HG02759 (cell line): Measurements from ENCODE around the gene PPDPF.

Experiments
- ATAC-seq: cut with Tn5 transposase; IDR thresholded peaks from one replicate; pipeline ENCODE4 v1.9.1; 2021; ENCODE audit warnings: mild to moderate bottlenecking, moderate library complexity; ENCODE audit not compliant: unreplicated experiment

Gene PPDPF

DNA sequence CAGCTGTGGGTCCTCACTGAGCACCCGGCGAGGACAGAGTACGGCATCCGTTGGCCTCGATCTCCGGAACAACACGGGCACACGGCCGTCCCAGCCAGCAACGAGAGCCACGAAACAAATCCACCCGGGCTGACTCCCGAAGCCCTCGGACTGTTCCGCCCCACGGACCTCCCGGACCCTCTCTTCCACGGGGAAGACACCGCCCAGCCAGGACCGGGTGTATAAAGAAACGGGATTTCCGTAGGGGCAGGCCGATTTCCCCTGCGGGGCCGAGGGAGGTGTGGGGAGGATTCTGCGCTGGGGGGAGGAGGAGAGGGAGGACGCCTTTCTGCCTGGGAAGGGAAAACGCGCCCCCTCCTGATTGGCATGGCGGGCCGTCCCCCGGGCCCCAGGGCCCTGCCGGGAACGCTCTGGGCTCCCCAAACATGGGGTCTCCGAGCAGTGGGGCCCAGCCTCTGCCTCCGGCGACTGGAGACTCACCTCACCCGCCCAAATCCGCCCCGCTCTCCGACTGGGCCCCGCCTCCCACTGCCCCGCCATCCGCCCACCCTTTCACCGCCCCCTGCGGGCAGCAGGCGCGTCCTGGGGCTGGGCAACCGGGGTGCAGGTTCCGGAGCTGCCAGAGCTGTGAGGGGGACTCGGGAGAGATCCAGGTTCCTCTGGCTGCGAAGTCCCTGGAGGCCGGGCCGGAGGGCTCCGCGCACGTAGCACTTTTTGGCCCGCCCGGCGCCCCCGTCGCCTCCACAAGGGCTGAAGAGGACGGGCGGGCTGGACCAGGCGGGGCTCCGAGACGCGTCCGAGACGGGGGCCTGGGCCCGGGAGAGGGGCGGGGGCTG, 679 bp upstream of the PPDPF start:
- peak; percentile 44 for ATAC-seq

DNA sequence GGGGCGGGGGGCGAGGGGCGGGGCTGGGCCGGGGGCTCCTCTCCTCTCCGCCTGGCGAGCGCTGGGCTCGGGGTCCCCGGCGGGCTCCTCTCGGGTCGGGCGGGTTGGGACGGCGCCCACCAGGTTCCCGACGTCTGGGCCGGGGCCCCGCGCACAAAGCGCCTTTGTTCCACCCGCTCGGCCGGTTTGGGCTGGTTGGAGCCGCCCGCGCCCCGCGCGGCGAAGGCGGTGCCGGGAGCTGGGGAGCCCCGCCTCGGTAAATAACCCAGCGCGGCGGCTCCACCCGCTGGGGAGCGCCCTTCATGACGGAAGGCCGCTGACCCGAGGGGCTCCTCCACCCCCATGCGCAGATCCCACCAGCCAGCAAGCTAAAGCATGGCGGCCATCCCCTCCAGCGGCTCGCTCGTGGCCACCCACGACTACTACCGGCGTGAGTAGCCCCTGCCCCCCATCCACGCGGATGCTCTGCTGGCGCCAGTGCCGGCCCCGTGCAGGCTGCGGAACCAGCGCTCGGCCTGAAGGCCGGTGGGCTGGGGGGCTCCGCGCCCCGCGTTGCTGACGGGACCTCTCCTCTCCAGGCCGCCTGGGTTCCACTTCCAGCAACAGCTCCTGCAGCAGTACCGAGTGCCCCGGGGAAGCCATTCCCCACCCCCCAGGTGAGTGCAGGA, 503 bp downstream of the PPDPF start:
- peak; percentile 54 for ATAC-seq

DNA sequence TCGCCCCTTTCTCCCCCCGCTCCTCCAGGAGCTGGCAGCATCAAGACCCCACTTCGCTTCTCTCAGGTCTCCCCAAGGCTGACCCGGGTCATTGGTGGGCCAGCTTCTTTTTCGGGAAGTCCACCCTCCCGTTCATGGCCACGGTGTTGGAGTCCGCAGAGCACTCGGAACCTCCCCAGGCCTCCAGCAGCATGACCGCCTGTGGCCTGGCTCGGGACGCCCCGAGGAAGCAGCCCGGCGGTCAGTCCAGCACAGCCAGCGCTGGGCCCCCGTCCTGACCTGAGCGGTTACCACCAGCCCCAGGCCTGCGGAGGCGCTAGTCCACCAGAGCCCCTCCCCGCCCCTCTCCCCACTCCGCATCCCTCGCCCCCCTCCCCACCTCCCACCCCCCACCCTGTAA, 1.0 kb downstream of the PPDPF start:
- ATAC-seq: no peak

DNA sequence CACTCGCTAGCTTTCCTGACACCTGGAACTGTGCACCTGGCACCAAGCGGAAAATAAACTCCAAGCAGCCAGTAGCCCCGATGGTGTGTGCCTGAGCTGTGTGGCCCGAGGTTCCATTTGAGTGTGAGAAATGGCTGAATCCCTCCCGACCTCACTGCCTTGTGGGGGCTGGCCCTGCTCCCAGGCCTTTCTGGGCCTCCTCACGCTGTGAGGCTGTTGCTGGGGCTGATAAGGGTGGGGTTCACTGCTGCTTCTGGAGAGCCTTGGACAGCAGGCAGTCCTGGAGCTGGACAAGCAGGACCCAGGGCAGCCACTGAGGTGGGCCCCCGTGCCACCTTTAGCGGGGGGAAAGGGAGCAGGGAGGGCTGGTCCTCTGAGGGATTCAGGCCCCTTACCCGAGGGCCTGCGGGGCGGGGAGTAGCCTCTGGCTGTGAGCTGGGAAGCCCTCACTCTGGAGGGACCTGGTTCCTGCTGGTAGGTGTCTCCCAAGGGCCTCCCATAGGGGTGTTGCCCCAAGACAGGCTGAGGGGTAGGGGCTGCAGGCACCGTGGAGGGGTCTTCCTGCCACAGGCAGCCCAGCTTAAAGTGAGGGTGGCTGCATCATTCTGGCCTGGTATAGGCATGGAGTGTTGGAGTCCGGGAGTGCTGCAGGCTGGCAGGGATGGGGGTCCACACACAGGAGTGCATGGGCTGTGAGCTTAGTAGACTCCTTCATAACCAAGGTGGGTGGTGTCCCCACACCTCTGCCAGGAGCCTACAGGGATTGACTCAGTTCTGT, 1.7 kb downstream of the PPDPF start:
- ATAC-seq: no peak

DNA sequence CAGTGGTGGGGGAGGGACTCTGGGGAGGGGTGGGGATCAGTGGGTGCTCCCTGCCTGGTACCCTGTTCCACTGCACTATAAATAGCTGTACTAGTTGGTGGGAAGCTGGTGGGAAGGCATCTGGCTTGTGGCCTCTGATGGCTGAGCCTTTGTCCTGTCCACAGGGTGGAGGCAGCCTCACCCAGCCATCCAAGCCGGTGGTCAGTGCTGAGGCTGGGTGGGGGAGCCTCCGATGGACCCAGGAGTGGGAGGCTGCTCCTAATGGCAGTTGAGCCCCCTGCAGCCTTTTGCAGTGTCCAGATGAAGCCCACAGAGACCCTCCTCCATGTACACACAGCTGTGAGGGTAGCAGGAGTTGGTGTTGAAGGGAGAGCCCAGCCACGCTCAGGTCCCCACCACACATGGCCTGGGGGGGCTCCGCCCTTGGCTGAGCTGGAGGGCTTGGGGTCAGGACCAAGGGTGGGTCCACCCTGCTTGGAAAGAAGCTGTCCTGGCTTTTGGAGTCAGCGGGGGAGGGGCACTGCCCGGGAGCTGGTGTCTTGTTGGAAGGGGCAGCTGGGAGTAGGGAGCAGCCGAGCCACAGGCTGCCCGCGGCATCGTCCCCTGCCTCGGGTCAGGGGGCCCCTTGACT, 2.5 kb downstream of the PPDPF start:
- no peak for ATAC-seq

DNA sequence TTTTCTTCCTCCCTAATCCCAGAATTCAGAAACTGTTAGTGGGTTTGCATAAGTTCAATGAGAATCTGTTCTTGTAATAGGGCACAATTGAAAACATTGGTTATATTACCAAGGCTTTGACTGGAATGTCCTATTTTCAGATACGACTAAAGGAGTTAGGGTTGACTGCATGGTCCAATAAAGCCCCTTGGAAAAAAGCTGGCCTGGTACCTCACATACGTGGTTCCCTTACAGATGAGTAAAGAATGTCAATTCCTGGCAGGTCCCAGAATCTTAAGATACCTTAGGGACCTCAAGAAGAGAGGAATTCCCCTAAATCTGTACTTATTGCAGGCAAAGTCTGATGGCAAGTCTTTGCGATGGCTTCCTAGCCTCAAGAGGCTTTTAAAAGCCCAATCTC, 4.6 kb downstream of the PPDPF start:
- ATAC-seq: no peak

DNA sequence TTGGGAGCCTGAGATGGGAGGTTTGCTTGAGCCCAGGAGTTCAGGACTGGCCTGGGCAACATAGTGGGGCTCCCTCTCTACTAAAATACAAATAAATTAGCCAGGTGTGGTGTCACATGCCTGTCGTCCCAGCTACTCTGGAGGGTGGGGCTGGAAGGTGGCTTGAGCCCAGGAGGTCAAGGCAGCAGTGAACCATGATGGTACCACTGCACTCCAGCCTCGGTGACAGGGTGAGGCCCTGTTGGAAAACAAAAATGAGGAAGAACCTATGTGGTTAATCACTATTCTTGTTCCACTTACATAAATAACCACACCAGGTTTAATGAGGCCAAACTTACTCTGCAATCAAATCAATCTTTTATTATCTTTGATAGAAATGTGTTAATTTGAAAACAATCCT, 5.4 kb downstream of the PPDPF start:
- no peak for ATAC-seq

DNA sequence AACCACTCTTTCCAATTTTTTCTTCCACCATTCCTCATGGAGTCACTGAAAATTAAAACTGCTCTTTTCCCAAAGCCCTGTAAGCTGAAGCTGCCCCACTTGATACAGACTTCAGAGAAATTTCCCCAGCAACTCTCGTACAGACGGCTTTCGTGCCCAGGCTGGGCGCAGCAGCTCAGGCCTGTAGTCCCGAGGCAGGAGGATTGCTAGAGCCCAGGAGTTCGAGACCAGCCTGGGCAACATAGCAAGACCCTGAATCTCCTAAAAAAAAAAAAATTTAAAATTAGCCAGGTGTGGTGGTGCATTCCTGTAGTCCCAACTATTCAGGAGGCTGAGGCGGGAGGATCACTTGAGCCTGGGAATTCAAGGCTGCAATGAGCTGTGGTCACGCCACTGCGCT, 6.6 kb downstream of the PPDPF start:
- no peak for ATAC-seq

DNA sequence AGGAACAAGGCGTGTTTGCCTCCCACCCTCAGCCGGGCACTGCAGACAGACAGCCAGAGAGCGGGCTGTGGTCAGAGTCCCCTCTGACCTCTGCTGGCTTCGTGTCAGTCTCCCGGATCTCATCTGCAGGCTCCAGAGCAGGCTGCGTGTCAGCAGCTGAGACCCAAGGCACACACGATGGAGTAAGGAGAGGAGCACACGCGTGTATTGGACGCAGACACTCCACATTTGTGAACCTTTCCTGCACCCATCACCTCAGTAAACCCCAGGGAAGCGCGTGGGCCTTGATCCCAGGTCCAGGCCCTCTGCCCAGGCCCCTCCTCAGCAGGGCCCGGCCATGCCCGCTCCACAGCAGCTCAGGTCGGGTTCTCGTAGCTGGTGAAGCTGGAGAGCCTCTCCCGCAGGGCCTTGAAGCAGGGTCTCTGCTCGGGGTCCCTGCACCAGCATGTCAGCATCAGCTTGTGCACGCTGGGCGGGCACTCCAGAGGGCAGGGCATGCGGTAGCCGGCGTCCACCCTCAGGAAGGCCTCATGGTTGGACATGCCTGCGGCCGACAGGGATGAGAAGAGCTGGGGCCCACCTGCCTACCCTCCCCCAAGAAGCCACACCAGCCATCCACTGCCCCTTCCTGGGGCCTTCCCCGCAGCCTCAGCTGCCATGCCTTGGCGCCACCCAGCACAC, 8.8 kb downstream of the PPDPF start:
- ATAC-seq: no peak

DNA sequence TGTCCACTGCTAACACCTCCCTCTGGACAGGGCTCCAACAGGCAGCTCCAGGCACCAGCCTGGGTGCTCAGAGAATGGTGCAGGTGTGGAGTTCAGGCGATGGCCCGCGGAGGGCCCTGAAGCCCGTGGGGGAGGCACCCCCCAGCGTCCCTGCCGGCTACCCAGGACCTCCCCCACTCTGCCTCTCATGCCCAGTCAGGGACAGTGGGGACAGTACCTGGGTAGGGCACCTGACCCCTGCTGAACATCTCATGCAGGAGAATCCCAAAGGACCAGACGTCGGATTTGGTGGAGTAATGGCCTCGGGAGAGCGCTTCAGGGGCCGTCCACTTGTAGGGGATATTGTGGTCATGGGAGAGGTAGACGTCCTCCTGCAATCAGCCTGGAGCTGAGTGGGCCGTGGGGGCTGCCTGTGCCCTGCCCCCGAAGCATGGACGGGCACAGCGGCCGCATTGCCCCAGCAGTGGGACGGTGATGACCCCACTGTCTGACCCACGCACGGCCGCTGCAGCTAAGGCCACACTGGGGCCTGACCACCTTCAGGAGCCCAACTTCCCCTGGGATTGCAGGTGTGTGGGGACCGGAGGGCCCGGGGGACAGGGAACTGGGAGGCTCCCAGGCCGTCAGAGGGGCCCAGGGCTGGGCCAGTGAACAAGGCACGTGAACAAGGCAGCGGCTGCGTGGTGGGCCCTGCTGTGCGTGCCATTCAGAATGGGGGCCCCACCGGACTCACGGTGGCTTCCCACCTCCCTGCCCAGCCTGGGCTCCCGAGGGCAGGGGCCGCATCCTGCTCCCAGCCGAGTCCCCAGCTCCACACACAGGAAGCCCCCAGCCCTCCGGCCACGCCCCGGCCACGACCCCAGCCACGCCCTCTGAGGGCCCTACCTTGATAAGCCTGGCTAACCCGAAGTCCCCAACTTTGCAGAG, 9.6 kb downstream of the PPDPF start:
- ATAC-seq: no peak

DNA sequence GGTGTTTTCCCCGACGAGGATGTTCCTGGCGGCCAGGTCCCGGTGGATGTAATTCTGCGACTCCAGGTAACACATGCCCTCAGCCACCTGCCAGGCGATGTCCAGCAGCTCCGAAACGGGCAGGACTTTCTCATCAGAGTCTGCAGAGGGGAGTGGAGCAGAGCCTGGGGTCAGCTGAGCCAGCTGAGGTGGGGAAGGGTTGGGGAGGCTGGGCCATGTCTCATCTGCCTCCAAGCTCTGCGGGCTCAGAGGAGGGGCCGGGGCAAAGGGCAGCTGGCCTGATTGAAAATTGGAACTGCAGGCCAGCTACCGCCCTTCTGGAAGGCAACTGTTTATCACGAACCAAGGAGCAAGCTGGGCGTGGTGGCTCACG, 10.2 kb downstream of the PPDPF start:
- no peak for ATAC-seq

DNA sequence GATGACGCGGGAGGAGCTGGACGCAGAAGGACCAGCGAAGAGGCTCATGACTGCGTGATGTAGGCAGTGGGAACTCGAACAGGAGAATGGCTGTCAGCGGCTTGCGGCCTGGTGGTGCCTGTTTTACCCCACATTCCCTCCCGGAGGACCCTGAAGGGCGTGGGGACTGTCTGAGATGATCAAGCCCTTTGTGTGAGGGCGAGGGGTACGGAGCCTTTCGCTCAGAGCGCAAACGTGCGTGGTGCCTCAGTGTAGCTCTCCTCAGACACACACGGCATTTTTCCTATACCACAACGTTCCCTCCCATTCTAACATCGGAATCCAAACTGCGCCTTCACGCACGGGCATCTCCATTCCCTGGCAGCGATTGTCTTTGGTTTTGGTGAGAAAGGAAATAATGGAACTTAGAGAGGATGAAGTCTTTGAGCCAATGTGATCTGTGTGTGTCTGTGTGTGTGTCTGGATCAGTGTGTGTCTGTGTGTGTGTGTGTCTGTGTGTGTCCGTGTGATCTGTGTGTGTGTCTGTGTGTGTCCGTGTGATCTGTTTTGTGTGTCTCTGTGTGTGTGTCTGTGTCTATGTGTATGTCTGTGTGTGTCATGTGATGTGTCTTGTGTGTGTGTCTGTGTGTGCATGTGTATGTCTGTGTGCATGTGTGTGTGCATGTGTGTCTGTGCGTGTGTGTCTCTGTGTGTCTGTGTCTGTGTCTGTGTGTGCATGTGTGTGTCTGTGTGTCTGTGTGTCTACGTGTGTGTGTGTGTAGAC, 11.3 kb downstream of the PPDPF start:
- no peak for ATAC-seq

DNA sequence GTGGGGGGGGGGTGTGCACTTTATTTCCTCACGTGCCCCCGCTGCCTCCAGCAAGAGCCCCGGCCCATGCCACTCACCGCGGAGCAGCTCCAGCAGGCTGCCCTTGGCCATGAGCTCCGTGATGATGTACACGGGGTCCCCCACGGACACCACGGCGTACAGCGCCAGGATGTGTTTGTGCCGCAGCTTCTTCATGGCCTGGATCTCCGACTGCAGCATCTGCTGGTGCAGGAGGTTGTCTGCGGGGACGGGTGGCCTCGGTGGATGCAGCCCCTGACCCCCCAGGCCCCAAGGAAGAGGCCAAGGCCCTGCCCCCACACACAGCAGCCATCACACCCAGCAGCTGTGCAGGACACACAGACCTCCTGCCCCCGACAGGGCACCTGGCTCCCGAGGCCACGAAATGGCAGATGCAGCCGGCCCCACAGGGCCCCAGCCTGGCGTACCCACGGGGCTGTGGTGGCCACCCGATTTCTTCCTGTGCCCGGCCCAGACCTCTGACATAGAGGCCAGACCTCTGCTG, 11.9 kb downstream of the PPDPF start:
- no peak for ATAC-seq

DNA sequence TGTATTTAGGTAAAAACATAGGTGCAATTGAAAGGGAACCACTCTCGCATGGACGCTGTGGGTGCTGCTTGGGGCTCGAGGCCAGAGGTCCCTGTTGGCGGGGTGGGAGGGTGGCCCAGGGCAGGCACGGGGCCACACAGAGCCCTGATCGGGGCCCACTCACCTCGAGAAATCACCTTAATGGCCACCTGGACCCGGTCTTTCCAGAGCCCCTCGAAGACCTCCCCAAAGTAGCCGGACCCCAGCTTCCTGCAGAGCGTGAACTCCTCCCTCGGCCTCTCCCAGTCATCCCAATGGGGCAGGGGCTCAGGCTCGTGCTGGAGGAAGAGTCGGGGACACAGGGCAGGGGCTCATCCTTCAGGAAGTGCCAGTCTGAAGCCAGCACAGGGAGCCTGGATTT, 12.8 kb downstream of the PPDPF start:
- no peak for ATAC-seq

DNA sequence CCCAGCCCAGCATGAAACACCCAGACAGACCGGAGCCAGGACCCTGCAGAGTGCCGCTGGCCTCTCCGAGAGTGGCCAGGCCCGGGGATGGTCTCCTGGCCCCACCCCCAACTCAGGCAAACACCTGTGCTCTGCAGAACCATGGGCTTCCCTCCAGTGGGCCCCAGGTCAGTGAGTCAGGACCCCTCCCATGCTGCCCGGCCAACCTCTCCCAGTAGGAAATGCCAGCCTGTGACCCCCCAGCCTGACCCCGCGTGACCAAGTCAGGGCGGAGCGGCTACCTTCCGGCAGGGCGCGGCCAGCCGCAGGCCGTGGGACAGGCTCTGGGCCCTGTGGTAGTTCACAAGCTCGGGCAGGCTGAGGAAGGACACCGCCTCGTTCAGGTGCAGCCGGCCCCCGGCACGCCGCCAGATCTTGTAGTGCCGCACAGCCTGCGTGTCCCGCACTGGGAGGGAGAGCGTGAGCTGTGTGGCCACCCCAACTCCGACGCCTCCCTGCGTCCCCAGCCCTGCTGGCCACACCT, 13.4 kb downstream of the PPDPF start:
- ATAC-seq: no peak

DNA sequence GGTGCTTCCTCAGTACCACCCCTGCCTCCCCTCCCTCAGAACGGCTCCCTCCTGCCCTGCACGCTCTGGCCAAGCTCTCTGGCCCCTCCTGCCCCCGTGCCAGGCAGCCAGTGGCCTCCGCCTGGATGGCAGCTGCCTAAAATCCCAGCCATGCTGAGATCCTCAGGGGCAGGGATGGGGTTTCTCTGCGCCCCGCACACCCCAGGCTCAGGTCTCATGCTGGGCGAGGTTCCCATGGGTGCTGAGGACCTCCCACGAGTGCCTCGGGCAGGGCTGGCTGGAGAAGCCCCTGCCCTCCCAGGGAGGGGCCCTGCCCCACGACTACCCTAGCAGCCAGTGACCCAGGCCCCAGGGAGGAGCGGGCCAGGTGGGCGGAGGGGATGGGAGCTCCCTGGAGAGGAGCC, 13.9 kb downstream of the PPDPF start:
- no peak for ATAC-seq

DNA sequence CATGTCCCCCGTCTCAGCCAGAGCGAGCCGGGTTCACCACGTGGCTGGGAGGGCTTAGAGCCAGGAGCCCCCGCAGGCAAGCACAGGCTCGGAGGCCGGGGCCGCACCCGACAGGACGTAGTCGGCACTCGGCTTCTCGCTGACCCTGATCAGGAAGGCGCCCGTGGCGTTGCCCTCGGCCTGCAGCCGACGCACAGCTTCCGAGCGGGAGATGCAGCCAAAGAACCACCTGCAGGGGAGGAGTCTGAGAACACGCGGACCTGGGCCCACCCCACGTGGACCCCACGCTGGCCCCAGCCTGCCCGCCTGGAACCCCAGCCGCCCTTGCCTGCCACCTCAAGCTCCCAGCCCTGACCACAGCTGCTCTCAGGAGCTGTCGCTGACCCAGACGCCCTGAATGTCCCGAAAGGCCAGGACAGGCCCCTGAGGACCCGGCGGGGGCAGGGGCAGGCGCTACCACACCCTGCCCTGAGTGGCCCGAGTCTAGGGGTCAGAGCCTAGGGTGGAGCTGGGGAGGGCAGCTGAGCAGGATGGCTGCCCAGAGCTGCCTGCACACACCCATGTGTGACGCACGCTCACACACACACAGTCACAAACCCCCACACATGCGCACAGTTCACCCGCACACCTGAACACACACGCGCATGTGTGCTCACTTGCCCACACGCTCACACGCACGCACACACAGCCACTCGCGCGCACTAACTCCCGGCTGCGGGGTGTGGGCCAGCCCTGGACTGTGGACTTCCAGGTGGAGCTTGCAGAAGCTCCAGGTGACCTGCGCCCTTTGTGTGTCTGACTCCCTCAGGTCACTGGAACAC, 14.5 kb downstream of the PPDPF start:
- no peak for ATAC-seq
